RWPE1 (cell line): ENCODE measurements around the gene GNE.
"Not testable (repeated sequence)": the region's sequence is repeated elsewhere in the genome, so short reads cannot be mapped to it uniquely, and the experiment has no call there.

Experiments used
- CTCF ChIA-PET: fragments of 350-600 bp; sonication (Branson Sonifier 250); formaldehyde crosslinking; extraction: SDS; loops from one replicate; lab custom pipeline; 2021; lab: Yijun Ruan, JAX
- POLR2A ChIA-PET: fragments of 400-600 bp; formaldehyde crosslinking; extraction: SDS; loops from one replicate; lab custom pipeline; 2020; ENCODE audit warnings: antibody characterized with exemption; ENCODE audit not compliant: low non-redundant PET; lab: Yijun Ruan, JAX
- DNase-seq: peaks from one replicate; pipeline ENCODE4 v3.0.0; 2012; ENCODE audit warnings: low spot score
- H3K27ac ChIP-seq: fragments of 450-650 bp; 2 replicates; pipeline ENCODE4 v1.5.1; 2017
- TF ChIP-seq, protein P1 (sequence below): fragments of 450-650 bp; conservative IDR thresholded peaks from 2 replicates; pipeline ENCODE4 v1.5.1; 2017; ENCODE audit warnings: low read depth, mild to moderate bottlenecking

The GNE gene, protein sequence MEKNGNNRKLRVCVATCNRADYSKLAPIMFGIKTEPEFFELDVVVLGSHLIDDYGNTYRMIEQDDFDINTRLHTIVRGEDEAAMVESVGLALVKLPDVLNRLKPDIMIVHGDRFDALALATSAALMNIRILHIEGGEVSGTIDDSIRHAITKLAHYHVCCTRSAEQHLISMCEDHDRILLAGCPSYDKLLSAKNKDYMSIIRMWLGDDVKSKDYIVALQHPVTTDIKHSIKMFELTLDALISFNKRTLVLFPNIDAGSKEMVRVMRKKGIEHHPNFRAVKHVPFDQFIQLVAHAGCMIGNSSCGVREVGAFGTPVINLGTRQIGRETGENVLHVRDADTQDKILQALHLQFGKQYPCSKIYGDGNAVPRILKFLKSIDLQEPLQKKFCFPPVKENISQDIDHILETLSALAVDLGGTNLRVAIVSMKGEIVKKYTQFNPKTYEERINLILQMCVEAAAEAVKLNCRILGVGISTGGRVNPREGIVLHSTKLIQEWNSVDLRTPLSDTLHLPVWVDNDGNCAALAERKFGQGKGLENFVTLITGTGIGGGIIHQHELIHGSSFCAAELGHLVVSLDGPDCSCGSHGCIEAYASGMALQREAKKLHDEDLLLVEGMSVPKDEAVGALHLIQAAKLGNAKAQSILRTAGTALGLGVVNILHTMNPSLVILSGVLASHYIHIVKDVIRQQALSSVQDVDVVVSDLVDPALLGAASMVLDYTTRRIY

DNA sequence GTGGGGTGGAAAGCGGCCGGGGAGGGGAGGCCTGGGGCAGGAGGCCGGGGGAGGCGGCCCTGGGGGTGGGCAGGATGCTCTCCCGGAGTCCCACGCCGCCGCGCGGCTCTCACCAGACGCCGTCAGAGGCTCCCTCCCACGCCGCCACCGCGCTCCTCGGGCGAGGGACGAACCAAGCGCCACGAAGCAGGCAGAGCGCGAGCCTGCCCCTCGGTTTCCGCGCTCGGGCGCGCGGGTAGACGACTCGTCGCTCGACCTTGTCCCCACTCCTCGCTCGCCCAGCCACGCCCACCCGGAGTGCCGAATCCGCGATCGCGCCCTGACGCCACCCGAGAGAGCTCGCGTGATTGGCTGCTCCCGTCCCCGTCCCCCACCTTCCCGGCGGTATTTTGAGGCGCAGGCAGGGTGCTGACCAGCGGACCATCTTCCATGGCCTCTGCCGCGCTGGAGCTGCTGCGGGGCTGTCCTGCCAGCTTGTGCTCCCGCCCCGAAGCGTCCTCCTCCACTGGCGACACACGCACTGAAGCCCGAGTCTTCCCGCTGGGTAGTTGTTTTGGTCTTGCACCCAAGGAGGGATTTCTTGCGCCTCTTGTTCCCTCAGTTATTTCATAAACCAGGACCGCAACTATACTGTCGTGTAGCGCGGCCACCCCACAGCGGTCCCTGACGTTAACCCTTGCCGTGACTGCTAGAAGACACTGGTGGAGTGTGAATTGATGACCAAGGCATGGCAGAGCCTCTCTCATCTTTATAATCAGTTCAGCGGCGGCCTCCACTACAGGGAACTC is at the start of gene GNE:
Gene GNE (minus strand): TSS at position 241 of the 788 bp plus-strand sequence. CDS start 9,093 bp downstream, outside the sequence.
- ChIA-PET CTCF (interaction anchor here (0.7 to 0.8 kb wide), 3 partner anchors 55 to 94 kb away, joined by 3 to 5 read pairs (median 5); no protein-coding TSS in a partner anchor), POLR2A (interaction anchor here (0.6 to 0.9 kb wide), 2 partner anchors 65 to 66 kb away, joined by 4 to 10 read pairs; no protein-coding TSS in a partner anchor)
- TF ChIP-seq, protein P1, sequence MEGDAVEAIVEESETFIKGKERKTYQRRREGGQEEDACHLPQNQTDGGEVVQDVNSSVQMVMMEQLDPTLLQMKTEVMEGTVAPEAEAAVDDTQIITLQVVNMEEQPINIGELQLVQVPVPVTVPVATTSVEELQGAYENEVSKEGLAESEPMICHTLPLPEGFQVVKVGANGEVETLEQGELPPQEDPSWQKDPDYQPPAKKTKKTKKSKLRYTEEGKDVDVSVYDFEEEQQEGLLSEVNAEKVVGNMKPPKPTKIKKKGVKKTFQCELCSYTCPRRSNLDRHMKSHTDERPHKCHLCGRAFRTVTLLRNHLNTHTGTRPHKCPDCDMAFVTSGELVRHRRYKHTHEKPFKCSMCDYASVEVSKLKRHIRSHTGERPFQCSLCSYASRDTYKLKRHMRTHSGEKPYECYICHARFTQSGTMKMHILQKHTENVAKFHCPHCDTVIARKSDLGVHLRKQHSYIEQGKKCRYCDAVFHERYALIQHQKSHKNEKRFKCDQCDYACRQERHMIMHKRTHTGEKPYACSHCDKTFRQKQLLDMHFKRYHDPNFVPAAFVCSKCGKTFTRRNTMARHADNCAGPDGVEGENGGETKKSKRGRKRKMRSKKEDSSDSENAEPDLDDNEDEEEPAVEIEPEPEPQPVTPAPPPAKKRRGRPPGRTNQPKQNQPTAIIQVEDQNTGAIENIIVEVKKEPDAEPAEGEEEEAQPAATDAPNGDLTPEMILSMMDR: no peak
- peak within 1 kb of the TSS; percentile 96 for H3K27ac ChIP-seq
- peak; percentile 95 for DNase-seq

DNA sequence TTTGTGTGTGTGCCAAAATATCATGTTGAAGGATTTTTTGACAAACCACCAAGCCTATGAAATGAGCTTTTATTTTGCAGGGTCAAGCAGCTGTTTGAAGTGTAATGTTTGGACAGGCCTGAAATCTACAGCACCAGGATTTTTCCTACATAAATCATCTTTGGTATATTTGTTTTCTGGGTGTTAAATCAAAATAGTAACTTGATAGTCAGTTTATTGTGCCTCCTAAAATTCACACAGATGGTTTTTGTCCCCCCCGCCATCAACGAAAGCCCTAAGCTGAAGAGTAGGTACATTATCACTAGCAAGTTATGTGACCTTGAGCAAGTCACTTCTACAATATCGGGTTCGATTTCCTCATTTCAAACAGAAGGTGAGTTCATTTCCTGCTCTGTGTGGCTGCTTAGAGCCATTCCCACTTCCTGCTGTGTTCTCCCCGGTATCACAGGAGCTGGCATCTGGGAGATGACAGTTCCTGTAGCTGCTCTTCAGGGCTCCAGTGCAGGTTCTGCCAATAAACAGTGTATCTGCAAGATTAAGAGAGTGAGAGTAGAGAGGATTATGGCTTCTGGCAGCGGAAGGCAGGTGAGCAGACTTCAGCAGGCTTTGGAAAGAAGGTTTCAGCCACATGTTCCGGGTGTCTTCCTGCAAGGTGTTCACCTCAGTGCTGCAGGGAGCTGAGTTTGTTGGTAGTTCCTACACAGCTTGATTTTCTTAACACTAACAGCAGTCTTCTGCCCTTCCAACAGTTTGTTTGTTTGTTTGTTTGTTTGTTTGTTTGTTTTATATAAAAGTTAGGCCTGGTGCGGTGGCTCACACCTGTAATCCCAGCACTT is 48.4 kb upstream of the GNE start:
- TF ChIP-seq, protein P1: no peak
- peak overlapping the region; percentile 76 for H3K27ac ChIP-seq
- POLR2A ChIA-PET: no interaction called here
- CTCF ChIA-PET: no interaction called here
- DNase-seq: peak; percentile 36

DNA sequence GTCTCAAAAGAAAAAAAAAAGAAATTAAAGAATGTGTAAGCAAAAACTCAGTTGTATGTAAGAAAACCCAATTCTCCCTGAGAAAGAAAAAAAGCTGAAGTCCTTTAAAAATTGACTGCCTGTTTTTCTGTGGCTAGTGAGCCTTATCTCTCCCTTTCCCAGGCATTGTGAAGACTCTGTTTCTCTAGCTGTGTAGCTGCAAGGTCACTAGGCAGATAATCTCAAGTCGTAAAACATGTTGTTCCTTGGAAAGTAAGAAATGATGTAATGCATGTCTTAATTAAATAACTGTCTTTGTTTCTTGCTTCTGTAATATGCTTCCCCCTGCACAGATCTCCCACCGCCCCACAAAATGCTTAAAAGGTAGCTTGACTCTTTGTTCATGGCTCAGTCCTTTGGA is 46.1 kb upstream of the GNE start:
- H3K27ac ChIP-seq, DNase-seq, CTCF ChIA-PET: not testable (repeated sequence)
- POLR2A ChIA-PET: interaction anchor here (0.7 kb wide), 1 partner anchor 14 kb away, joined by 8 read pairs; no protein-coding TSS in a partner anchor

DNA sequence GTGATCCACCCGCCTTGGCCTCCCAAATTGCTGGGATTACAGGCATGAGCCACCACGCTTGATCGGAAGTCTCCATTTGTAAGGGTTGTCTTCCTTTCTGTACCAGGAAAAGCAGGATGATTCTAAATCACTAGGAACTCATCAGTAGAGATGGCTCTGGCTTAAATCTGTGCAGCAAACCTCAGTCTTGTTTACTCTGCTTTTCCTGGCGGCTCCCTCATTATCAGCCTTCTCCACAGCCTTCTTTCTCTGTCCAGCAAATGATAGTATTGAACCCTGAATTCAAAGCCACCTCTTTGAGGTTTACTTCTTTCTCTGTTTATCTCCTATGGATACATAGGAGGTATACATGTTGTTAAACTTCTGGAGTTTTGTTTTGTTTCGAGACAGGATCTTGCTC is 43.0 kb upstream of the GNE start:
- TF ChIP-seq, protein P1: no peak

DNA sequence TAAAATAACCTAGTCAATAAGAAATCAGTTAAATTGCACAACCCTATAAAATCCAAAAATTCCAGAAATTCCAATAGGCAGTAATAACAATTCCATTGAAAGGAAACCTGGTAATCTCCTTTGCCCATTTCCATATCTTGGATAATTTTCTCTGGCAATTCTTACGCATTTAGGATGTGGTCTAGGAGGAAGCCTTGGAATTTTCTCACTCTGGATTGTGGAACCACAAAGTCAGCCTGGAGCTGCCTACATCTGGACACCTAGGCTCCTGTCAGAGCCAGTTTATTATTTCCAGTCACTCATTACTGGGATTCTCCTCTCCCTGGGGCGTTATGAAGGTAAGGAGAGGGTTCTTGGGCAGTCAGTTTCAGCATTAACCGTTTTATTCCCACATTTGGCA is 40.3 kb upstream of the GNE start:
- TF ChIP-seq, protein P1: no peak
- no peak overlapping the region for H3K27ac ChIP-seq
- peak; percentile 30 for DNase-seq
- ChIA-PET CTCF (no interaction called here), POLR2A (no interaction called here)

More for the DNA sequence above, 43.0 kb upstream of the GNE start:
- no peak overlapping the region for H3K27ac ChIP-seq
- POLR2A ChIA-PET: no interaction called here
- CTCF ChIA-PET: interaction anchor here (0.6 kb wide), 1 partner anchor 16 kb away, joined by 4 read pairs; no protein-coding TSS in a partner anchor
- no peak for DNase-seq

DNA sequence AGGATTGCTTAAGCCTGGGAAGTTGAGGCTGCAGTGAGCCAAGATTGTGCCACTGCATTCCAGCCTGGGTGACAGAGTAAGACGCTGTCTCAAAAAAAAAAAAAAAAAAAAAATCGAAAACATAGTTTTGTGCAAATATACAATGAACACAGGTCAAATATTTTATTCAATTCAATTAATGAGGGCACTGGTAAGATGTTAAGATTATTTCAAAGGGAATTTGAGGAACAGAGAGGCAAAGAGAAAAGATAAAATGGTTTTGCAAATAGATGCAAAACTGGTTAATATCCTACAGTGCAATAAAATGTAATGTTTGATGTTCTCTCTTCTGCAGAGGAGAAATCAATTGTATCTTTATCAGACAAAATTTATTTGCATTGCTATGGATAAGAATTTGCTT is 39.5 kb upstream of the GNE start:
- ChIA-PET CTCF (no interaction called here), POLR2A (no interaction called here)
- no peak overlapping the region for H3K27ac ChIP-seq
- TF ChIP-seq, protein P1: no peak
- DNase-seq: no peak

DNA sequence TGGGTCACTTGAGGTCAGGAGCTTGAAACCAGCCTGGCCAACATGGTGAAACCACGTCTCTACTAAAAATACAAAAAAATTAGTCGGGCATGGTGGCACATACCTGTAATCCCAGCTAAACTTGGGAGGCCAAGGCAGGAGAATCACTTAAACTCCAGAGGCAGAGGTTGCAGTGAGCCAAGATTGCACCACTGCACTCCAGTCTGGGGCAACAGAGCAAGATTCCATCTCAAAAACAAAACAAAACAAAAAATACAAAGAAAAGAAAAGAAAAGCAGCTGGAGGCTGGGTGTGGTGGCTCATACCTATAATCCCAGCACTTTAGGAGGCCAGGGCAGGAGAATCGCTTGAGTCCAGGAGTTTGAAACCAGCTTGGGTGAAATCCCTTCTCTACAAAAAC is 36.7 kb upstream of the GNE start:
- CTCF ChIA-PET: interaction anchor here (0.6 to 0.7 kb wide), 2 partner anchors 28 to 34 kb away, joined by 3 read pairs; no protein-coding TSS in a partner anchor

More for the DNA sequence above, 36.7 kb upstream of the GNE start:
- POLR2A ChIA-PET, H3K27ac ChIP-seq, DNase-seq: not testable (repeated sequence)
